Endothelial cell of umbilical vein (primary cell): ENCODE measurements around the gene CHMP1A. TPM values are rescaled to one million over a fixed set of nuclear protein-coding genes. Genes with fewer than 3 reads are reported as not detected.

Experiments
- BruUV-seq: library from RNA; stranded (reverse); fragments of 400-500 nt; replicated peaks from 2 replicates; lab custom pipeline; 2021; lab: Mats Ljungman, UMichigan
- CTCF ChIA-PET: fragments of 300-600, 350-600 bp; sonication (Branson Sonifier 250); formaldehyde crosslinking; loops from one replicate; lab custom pipeline; 2021; ENCODE audit warnings: antibody characterized with exemption, inconsistent platforms; lab: Charles Lee
- POLR2A ChIA-PET: fragments of 300-600, 350-600 bp; sonication (Branson Sonifier 250); formaldehyde crosslinking; loops from one replicate; lab custom pipeline; 2021; ENCODE audit warnings: antibody characterized with exemption, inconsistent platforms; lab: Charles Lee
- DNase-seq: peaks from one replicate; pipeline ENCODE4 v3.0.0-alpha.2; 2011; ENCODE audit warnings: low read depth, low spot score
- FAIRE-seq: peaks from 2 replicates; lab custom pipeline; 2011; peaks lifted over from hg19 to GRCh38; lab: Jason Lieb, UNC
- H2AFZ ChIP-seq: 2 replicates; pipeline ENCODE4 v1.6.0; 2012; ENCODE audit warnings: low read depth, low read length, control low read depth, inconsistent platforms
- H3K27ac ChIP-seq: 2 replicates; pipeline ENCODE4 v1.5.1; 2011; ENCODE audit warnings: low read depth, mild to moderate bottlenecking, control low read depth, low read length, moderate library complexity; ENCODE audit not compliant: insufficient read depth
- H3K27me3 ChIP-seq, 2 experiments: 2 replicates each; pipeline versions ENCODE4 v1.6.0 to v1.6.1; 2011; ENCODE audit warnings: low read length in 2 of 2, mixed read lengths in 1 of 2; ENCODE audit not compliant: control insufficient read depth in 2 of 2, insufficient read depth in 2 of 2
- H3K36me3 ChIP-seq, 2 experiments: 2 replicates in 1 of 2; 3 replicates in 1 of 2; pipeline ENCODE4 v1.5.1; 2011; ENCODE audit warnings: low read length in 2 of 2, mild to moderate bottlenecking in 1 of 2, moderate library complexity in 1 of 2; ENCODE audit not compliant: control insufficient read depth in 2 of 2, insufficient read depth in 2 of 2; ENCODE audit errors: extremely low read depth in 1 of 2
- H3K4me1 ChIP-seq: 3 replicates; pipeline ENCODE4 v1.5.1; 2011; ENCODE audit warnings: mild to moderate bottlenecking, low read length; ENCODE audit not compliant: control insufficient read depth, insufficient read depth; ENCODE audit errors: extremely low read depth
- H3K4me2 ChIP-seq: 2 replicates; pipeline ENCODE4 v1.6.1; 2011; ENCODE audit warnings: low read length, control low read depth, mixed read lengths; ENCODE audit not compliant: insufficient read depth
- H3K4me3 ChIP-seq, 3 experiments: fragments of 200-600 bp in 1 of 3; sonication (generic), shearing (Covaris generic) in 1 of 3; replicated peaks in 1 of 3; 2 replicates each; pipeline ENCODE4 v1.5.1; 2011 to 2016; ENCODE audit warnings: control low read depth in 3 of 3, low read length in 3 of 3, mild to moderate bottlenecking in 2 of 3, inconsistent platforms in 1 of 3, low read depth in 1 of 3, moderate library complexity in 1 of 3; ENCODE audit not compliant: insufficient read depth in 1 of 3
- H3K79me2 ChIP-seq: 2 replicates; pipeline ENCODE4 v1.6.0; 2012; ENCODE audit warnings: low read length, inconsistent platforms; ENCODE audit not compliant: control insufficient read depth, insufficient read depth
- H3K9ac ChIP-seq: replicated peaks from 2 replicates; pipeline ENCODE3; 2011; ENCODE audit warnings: low read length, control low read depth; ENCODE audit not compliant: insufficient read depth; ENCODE audit errors: extremely low read depth
- H3K9me1 ChIP-seq: replicated peaks from 3 replicates; pipeline ENCODE4 v1.6.0; 2011; ENCODE audit warnings: mild to moderate bottlenecking, low read length; ENCODE audit not compliant: control insufficient read depth, insufficient read depth; ENCODE audit errors: extremely low read depth
- H3K9me3 ChIP-seq: replicated peaks from 2 replicates; pipeline ENCODE4 v1.5.1; 2012; ENCODE audit warnings: low read length, inconsistent platforms; ENCODE audit not compliant: control insufficient read depth, insufficient read depth
- H4K20me1 ChIP-seq: replicated peaks from 2 replicates; pipeline ENCODE3; 2011; ENCODE audit warnings: mild to moderate bottlenecking, low read length; ENCODE audit not compliant: control insufficient read depth, insufficient read depth; ENCODE audit errors: extremely low read depth
- CTCF ChIP-seq, 2 donors: IDR thresholded peaks; 1 replicate in 1 of 2; 2 replicates in 1 of 2; pipeline ENCODE4 v1.5.1; 2011; ENCODE audit warnings: low read length in 2 of 2, mild to moderate bottlenecking in 2 of 2, moderate library complexity in 2 of 2, control low read depth in 1 of 2, inconsistent platforms in 1 of 2, low read depth in 1 of 2; ENCODE audit not compliant: insufficient read depth in 1 of 2; ENCODE audit errors: extremely low read depth in 1 of 2
- EZH2 ChIP-seq: IDR thresholded peaks from 2 replicates; pipeline ENCODE4 v1.6.1; 2012; ENCODE audit warnings: borderline replicate concordance, low read depth, mild to moderate bottlenecking, moderate library complexity, low read length, inconsistent platforms; ENCODE audit not compliant: severe bottlenecking
- FOS ChIP-seq: IDR thresholded peaks from 2 replicates; pipeline ENCODE4 v1.6.1; 2011; ENCODE audit warnings: mild to moderate bottlenecking, low read length, moderate library complexity, borderline replicate concordance; ENCODE audit not compliant: insufficient read depth
- GATA2 ChIP-seq: IDR thresholded peaks from 2 replicates; pipeline ENCODE4 v1.7.0; 2011; ENCODE audit warnings: low read depth, mild to moderate bottlenecking, moderate library complexity, mixed read lengths, low read length; ENCODE audit not compliant: insufficient read length, insufficient read depth
- JUN ChIP-seq: IDR thresholded peaks from 2 replicates; pipeline ENCODE4 v1.6.1; 2011; ENCODE audit warnings: borderline replicate concordance, low read depth; ENCODE audit not compliant: insufficient read length, insufficient read depth
- MAX ChIP-seq: IDR thresholded peaks from 2 replicates; pipeline ENCODE4 v1.6.1; 2011; ENCODE audit not compliant: insufficient read depth, insufficient read length
- MYC ChIP-seq: IDR thresholded peaks from one replicate; pipeline ENCODE4 v1.6.1; 2011; ENCODE audit warnings: mild to moderate bottlenecking, low read depth, low read length
- POLR2A ChIP-seq: IDR thresholded peaks from 2 replicates; pipeline ENCODE4 v1.6.1; 2012; ENCODE audit warnings: low read depth, mild to moderate bottlenecking, control low read depth, low read length
- POLR2AphosphoS5 ChIP-seq: IDR thresholded peaks from 2 replicates; pipeline ENCODE4 v1.6.1; 2012; ENCODE audit warnings: low read depth, mild to moderate bottlenecking, control low read depth, low read length, moderate library complexity; ENCODE audit not compliant: insufficient read depth
- dilution Hi-C: fragments of 300-500 bp; cut with MboI; formaldehyde crosslinking; loops from one replicate; pipeline ENCODE4 v1.15.0; 2019; ENCODE audit warnings: low sequenced_read_pairs; ENCODE audit not compliant: extremely low pct_ligation_motif_present
- intact Hi-C: fragments of 100-400 bp; cut with micrococcal nuclease; formaldehyde crosslinking; loops from one replicate; pipeline ENCODE4 v1.10.0; 2022
- polyA plus RNA-seq, 4 experiments: library from polyadenylated mRNA; depleted of rRNA in 3 of 4; stranded (reverse) in 3 of 4; unstranded in 1 of 4; fragments of >200 nt; gene quantifications; 2 replicates each; pipeline versions ENCODE4 v1.2.1 to v1.2.3, GENCODE V29; 2011 to 2012; ENCODE audit warnings: missing spikeins in 1 of 4
- total RNA-seq: library from RNA; stranded (reverse); gene quantifications from 2 replicates; pipeline ENCODE4 v1.2.3, GENCODE V29; 2021

Gene CHMP1A
- total and polyA plus RNA-seq, 2 donors (not counting 3 experiments of a cell fraction or from before 2014, with no cell fraction given), result 83.9 to 101 TPM

- Histone ChIP-seq H3K9me1 (no peaks in the 10 kb centered on the region), H3K27me3 (no peaks in the 10 kb centered on the region), H3K4me3 (no peak overlapping the region), H2AFZ (no peak overlapping the region), H3K9me3 (no peaks in the 10 kb centered on the region), H3K27ac (no peak overlapping the region), H3K9ac (no peak overlapping the region), H3K4me1 (no peaks in the 10 kb centered on the region), H4K20me1 (no peaks in the 10 kb centered on the region), H3K79me2 (no peaks in the 10 kb centered on the region), H3K36me3 (no peaks in the 10 kb centered on the region), H3K4me2 (no peak overlapping the region)
- DNase-seq, result no peak
- CTCF ChIA-PET, result no interaction called here
- TF ChIP-seq CTCF (IDR thresholded peaks at IDR 0.05; ENCODE audit: extremely low read depth in 1 of 2, insufficient read depth in 1 of 2, low read depth in 1 of 2, low read length in 2 of 2), result no peak
- no peak for TF ChIP-seq POLR2A
- no peak for TF ChIP-seq EZH2
- no peak for TF ChIP-seq JUN
- no peak for TF ChIP-seq GATA2
- no peak for TF ChIP-seq POLR2AphosphoS5
- no peak for TF ChIP-seq MYC
- no peak for TF ChIP-seq MAX
- no peak for TF ChIP-seq FOS
- FAIRE-seq, result no peak
- dilution Hi-C loops (no loop called here), intact Hi-C loops (no loop called here)
- no TSS peak for BruUV-seq
- POLR2A ChIA-PET, result no interaction called here
These were observed 20.8 kb upstream of the CHMP1A start for GRCh38 chr16:89678258-89678657.
